B cell (primary cell): ENCODE data around the gene LRSAM1. TPM values are rescaled to one million over a fixed set of nuclear protein-coding genes. Genes with fewer than 3 reads are reported as not detected.

ENCODE experiments used
- ATAC-seq: fragments of 200-7000 bp; cut with Tn5 transposase; one replicate; pipeline ENCODE4 v1.10.0; 2021; ENCODE audit warnings: low read depth, mild to moderate bottlenecking, moderate number of reproducible peaks, moderate library complexity
- CTCF ChIA-PET: fragments of 350-600 bp; sonication (Branson Sonifier 250); formaldehyde crosslinking; loops from one replicate; lab custom pipeline; 2021; ENCODE audit warnings: antibody characterized with exemption, inconsistent platforms; lab: Charles Lee
- POLR2A ChIA-PET: fragments of 350-600 bp; sonication (Branson Sonifier 250); formaldehyde crosslinking; loops from one replicate; lab custom pipeline; 2021; ENCODE audit warnings: antibody characterized with exemption; lab: Charles Lee
- DNase-seq: peaks from one replicate; pipeline ENCODE4 v3.0.0; 2013
- H2AFZ ChIP-seq: 2 replicates; pipeline ENCODE4 v1.6.1; 2012; ENCODE audit warnings: mild to moderate bottlenecking, low read depth, low read length; ENCODE audit not compliant: insufficient read depth, poor library complexity, severe bottlenecking
- H3K27ac ChIP-seq, 2 donors: 1 replicate in 1 of 2; 2 replicates in 1 of 2; pipeline ENCODE4 v1.5.1; 2012 to 2013; ENCODE audit warnings: low read length in 2 of 2, mild to moderate bottlenecking in 2 of 2, moderate library complexity in 1 of 2
- H3K27me3 ChIP-seq, 4 experiments: fragments of 200-600 bp in 1 of 4; sonication (generic) in 1 of 4; replicated peaks in 1 of 4; 1 replicate in 2 of 4; 2 replicates in 2 of 4; pipeline versions ENCODE4 v1.6.1 to v1.7.0; 2013 to 2016; ENCODE audit warnings: low read length in 3 of 4, mild to moderate bottlenecking in 2 of 4, mixed read lengths in 1 of 4, moderate library complexity in 1 of 4; ENCODE audit not compliant: insufficient read depth in 4 of 4, control insufficient read depth in 3 of 4; ENCODE audit errors: control extremely low read depth in 1 of 4
- H3K36me3 ChIP-seq, 2 experiments: replicated peaks in 1 of 2; 1 replicate in 1 of 2; 2 replicates in 1 of 2; pipeline versions ENCODE4 v1.6.1 to v1.7.1; 2013; ENCODE audit warnings: low read length in 1 of 2; ENCODE audit not compliant: insufficient read depth in 2 of 2, control insufficient read depth in 1 of 2; ENCODE audit errors: control extremely low read depth in 1 of 2, extremely low read depth in 1 of 2
- H3K4me1 ChIP-seq, 2 donors: fragments of 200-600 bp in 1 of 2; sonication (generic) in 1 of 2; 1 replicate in 1 of 2; 2 replicates in 1 of 2; pipeline versions ENCODE4 v1.5.1 to v1.6.1; 2013 to 2017; ENCODE audit warnings: low read length in 2 of 2; ENCODE audit not compliant: control insufficient read depth in 2 of 2, insufficient read depth in 2 of 2
- H3K4me2 ChIP-seq: replicated peaks from 2 replicates; pipeline ENCODE3; 2012; ENCODE audit warnings: mild to moderate bottlenecking, low read depth, low read length; ENCODE audit not compliant: poor library complexity, severe bottlenecking
- H3K4me3 ChIP-seq, 5 experiments: fragments of 200-600 bp in 1 of 5; sonication (generic) in 1 of 5; 1 replicate in 3 of 5; 2 replicates in 2 of 5; pipeline versions ENCODE4 v1.5.1 to v1.7.0; 2011 to 2016; ENCODE audit warnings: low read length in 4 of 5, mild to moderate bottlenecking in 4 of 5, low read depth in 2 of 5, control low read depth in 1 of 5, moderate library complexity in 1 of 5; ENCODE audit not compliant: insufficient read depth in 1 of 5; ENCODE audit errors: control extremely low read depth in 1 of 5, extremely low read depth in 1 of 5
- H3K79me2 ChIP-seq: fragments of 200-600 bp; sonication (generic); one replicate; pipeline ENCODE4 v1.6.0; 2016; ENCODE audit warnings: low read length; ENCODE audit not compliant: control insufficient read depth, insufficient read depth
- H3K9ac ChIP-seq: fragments of 200-600 bp; sonication (generic); 2 replicates; pipeline ENCODE4 v1.6.1; 2017; ENCODE audit warnings: mild to moderate bottlenecking, low read length, moderate library complexity
- H3K9me3 ChIP-seq, 3 donors: one replicate each; pipeline versions ENCODE4 v1.6.1 to v1.7.1; 2013; ENCODE audit warnings: low read length in 2 of 3; ENCODE audit not compliant: control insufficient read depth in 2 of 3, insufficient read depth in 1 of 3; ENCODE audit errors: control extremely low read depth in 1 of 3
- H4K20me1 ChIP-seq: 2 replicates; pipeline ENCODE4 v1.6.0; 2012; ENCODE audit warnings: mild to moderate bottlenecking, low read length; ENCODE audit not compliant: insufficient read depth, control insufficient read depth, poor library complexity, severe bottlenecking
- H3K27ac Mint-ChIP-seq: one replicate; pipeline ENCODE4 v1.8.0; 2021; ENCODE audit warnings: mixed read lengths
- H3K27me3 Mint-ChIP-seq: one replicate; pipeline ENCODE4 v1.8.0; 2021; ENCODE audit warnings: mixed read lengths
- H3K4me1 Mint-ChIP-seq: one replicate; pipeline ENCODE4 v1.8.0; 2021; ENCODE audit warnings: mixed read lengths
- H3K4me3 Mint-ChIP-seq: one replicate; pipeline ENCODE4 v1.8.0; 2021; ENCODE audit warnings: mixed read lengths
- H3K9me3 Mint-ChIP-seq: one replicate; pipeline ENCODE4 v1.8.0; 2022; ENCODE audit warnings: mixed read lengths; ENCODE audit not compliant: insufficient read depth
- CTCF ChIP-seq: fragments of 200-600 bp; IDR thresholded peaks from one replicate; pipeline ENCODE4 v1.8.0; 2022; ENCODE audit warnings: antibody characterized with exemption, mild to moderate bottlenecking
- EZH2 ChIP-seq: IDR thresholded peaks from 2 replicates; pipeline ENCODE4 v1.6.1; 2012; ENCODE audit warnings: borderline replicate concordance, low read depth, mild to moderate bottlenecking, moderate library complexity, low read length; ENCODE audit not compliant: insufficient read depth, poor library complexity, severe bottlenecking
- WGBS: methylation state at CpG from one replicate; pipeline ENCODE4 v1.1.5; 2013; ENCODE audit warnings: missing lambda C conversion rate; ENCODE audit not compliant: insufficient coverage; 5-methylcytosine and 5-hydroxymethylcytosine counted together
- intact Hi-C: fragments of 100-400 bp; cut with micrococcal nuclease; formaldehyde crosslinking; loops from one replicate; pipeline ENCODE4 v1.10.0; 2022
- polyA plus RNA-seq: library from polyadenylated mRNA; depleted of rRNA; stranded (reverse); fragments of >200 nt; gene quantifications from 2 replicates; pipeline ENCODE4 v1.2.3, GENCODE V29; 2012
- total RNA-seq, 2 donors: library from RNA; stranded (reverse); fragments of 120-200 nt in 1 of 2; gene quantifications; 1 replicate in 1 of 2; 2 replicates in 1 of 2; pipeline versions ENCODE4 v1.2.3 to v1.2.4, GENCODE V29; 2013 to 2022

Gene LRSAM1
- total and polyA plus RNA-seq, 2 donors (not counting 1 experiment from before 2014, with no cell fraction given): 30.6 to 39.8 TPM

- H3K9ac ChIP-seq: no peak overlapping the region
- CTCF ChIA-PET: interaction anchor here (0.6 kb wide), 1 partner anchor 18 kb away, joined by 3 read pairs; no protein-coding TSS in a partner anchor
- intact Hi-C loops: no loop called here
Observed at GRCh38 chr9:127520941-127521918, 69.9 kb downstream of the LRSAM1 start.

More at GRCh38 chr9:127520941-127521918, 69.9 kb downstream of the LRSAM1 start:
- TF ChIP-seq CTCF (no peak), EZH2 (no peak)
- H3K79me2 ChIP-seq: no peaks in the 10 kb centered on the region
- H3K27ac Mint-ChIP-seq: no peak overlapping the region
- no peaks in the 10 kb centered on the region for H4K20me1 ChIP-seq
- H3K27me3 ChIP-seq: no peaks in the 10 kb centered on the region
- peaks cover 3% of the 10 kb centered on the region for H3K4me1 Mint-ChIP-seq
- H3K4me1 ChIP-seq: no peaks in the 10 kb centered on the region
- no peak overlapping the region for H3K27ac ChIP-seq
- no peaks in the 10 kb centered on the region for H3K36me3 ChIP-seq
- H3K4me3 ChIP-seq: no peak overlapping the region
- peaks cover 0 to 51% (median 30%) of the 10 kb centered on the region in 3 donors for H3K9me3 ChIP-seq
- 95% methylated on average over 17 of the region's 20 CpGs for WGBS
- H3K27me3 Mint-ChIP-seq: no peaks in the 10 kb centered on the region
- no peaks in the 10 kb centered on the region for H3K9me3 Mint-ChIP-seq
- no peak overlapping the region for H3K4me2 ChIP-seq
- H2AFZ ChIP-seq: no peak overlapping the region
- H3K4me3 Mint-ChIP-seq: no peak overlapping the region
- ATAC-seq (no peak), DNase-seq (no peak)
- POLR2A ChIA-PET: no interaction called here
